Measurements from ENCODE around the gene POLD4.
"Not testable (repeated sequence)": the region's sequence is repeated elsewhere in the genome, so short reads cannot be mapped to it uniquely, and the experiment has no call there.

Gene POLD4

GRCh38 chr11:67353317-67354074, at the start of gene POLD4:
TSS of gene POLD4 (minus strand) at chr11:67353546. CDS start at chr11:67353399, 147 bp downstream.
- peak; percentile 95 for DNase-seq

GRCh38 chr11:67403085-67403484, 49.7 kb upstream of the POLD4 start:
- DNase-seq, result not testable (repeated sequence)

- DNase-seq, result not testable (repeated sequence)
Measured at GRCh38 chr11:67402192-67402839, 49.0 kb upstream of the POLD4 start.

GRCh38 chr11:67401495-67402191, 48.3 kb upstream of the POLD4 start, which contains the start of gene PPP1CA:
TSS of gene PPP1CA (minus strand) at chr11:67401858. CDS start at chr11:67401782, 76 bp downstream.
- peak; percentile 90 for DNase-seq

GRCh38 chr11:67400942-67401494, 47.7 kb upstream of the POLD4 start:
- DNase-seq, result no peak

- DNase-seq, result no peak
Measured at GRCh38 chr11:67400251-67400941, 47.0 kb upstream of the POLD4 start.

GRCh38 chr11:67398661-67399563, 45.6 kb upstream of the POLD4 start:
- no peak for DNase-seq

- no peak for DNase-seq
Measured at GRCh38 chr11:67397986-67398660, 44.8 kb upstream of the POLD4 start.

GRCh38 chr11:67397536-67397935, 44.2 kb upstream of the POLD4 start:
- DNase-seq, result no peak

GRCh38 chr11:67396587-67397389, 43.4 kb upstream of the POLD4 start:
- no peak for DNase-seq

GRCh38 chr11:67396259-67396581, 42.9 kb upstream of the POLD4 start:
- no peak for DNase-seq

GRCh38 chr11:67395555-67396258, 42.4 kb upstream of the POLD4 start:
- DNase-seq, result no peak

- no peak for DNase-seq
Measured at GRCh38 chr11:67393990-67394389, 40.6 kb upstream of the POLD4 start.

GRCh38 chr11:67393437-67393836, 40.1 kb upstream of the POLD4 start:
- no peak for DNase-seq

GRCh38 chr11:67392183-67392715, 38.9 kb upstream of the POLD4 start:
- no peak for DNase-seq

GRCh38 chr11:67391304-67392182, 38.2 kb upstream of the POLD4 start, which contains the start of gene RAD9A:
TSS of gene RAD9A (plus strand) at chr11:67391986. CDS start at chr11:67392045, 59 bp downstream.
- peak; percentile 85 for DNase-seq

- no peak for DNase-seq
Measured at GRCh38 chr11:67390947-67391303, 37.6 kb upstream of the POLD4 start.

GRCh38 chr11:67389477-67389876, 36.1 kb upstream of the POLD4 start:
- DNase-seq, result no peak

All from T1000 (cell line).